Osteocyte (in vitro differentiated cells): ENCODE results near the gene ADAM20. TPM values are rescaled to one million over a fixed set of nuclear protein-coding genes. Genes with fewer than 3 reads are reported as not detected.

Experiments used
- DNase-seq: peaks from one replicate; pipeline ENCODE4 v3.0.0; 2021; ENCODE audit warnings: mixed read lengths; ENCODE audit not compliant: unreplicated experiment; ENCODE audit errors: extremely low spot score
- H3K27ac Mint-ChIP-seq: one replicate; pipeline ENCODE4 v1.8.0; 2021; ENCODE audit warnings: mild to moderate bottlenecking, mixed read lengths; ENCODE audit not compliant: unreplicated experiment
- H3K27me3 Mint-ChIP-seq: one replicate; pipeline ENCODE4 v1.8.0; 2021; ENCODE audit warnings: mixed read lengths; ENCODE audit not compliant: unreplicated experiment
- H3K36me3 Mint-ChIP-seq: one replicate; pipeline ENCODE4 v1.8.0; 2021; ENCODE audit warnings: mixed read lengths; ENCODE audit not compliant: unreplicated experiment
- H3K4me1 Mint-ChIP-seq: one replicate; pipeline ENCODE4 v1.8.0; 2021; ENCODE audit warnings: mixed read lengths; ENCODE audit not compliant: unreplicated experiment
- H3K4me3 Mint-ChIP-seq: one replicate; pipeline ENCODE4 v1.8.0; 2021; ENCODE audit warnings: mild to moderate bottlenecking, moderate library complexity, mixed read lengths; ENCODE audit not compliant: unreplicated experiment
- H3K9me3 Mint-ChIP-seq: one replicate; pipeline ENCODE4 v1.8.0; 2021; ENCODE audit warnings: mixed read lengths; ENCODE audit not compliant: unreplicated experiment
- total RNA-seq: library from RNA; stranded (reverse); gene quantifications from 2 replicates; pipeline ENCODE4 v1.2.1, GENCODE V29; 2021
- TF ChIP-seq, protein P1 (sequence below): fragments of 200-600 bp; sonication (generic); IDR thresholded peaks from 2 replicates; pipeline ENCODE4 v1.5.0; 2021; ENCODE audit warnings: antibody characterized with exemption, mild to moderate bottlenecking, moderate library complexity

Gene ADAM20
- total RNA-seq, 1 donor from 2014 or later = 0.86 TPM

DNA sequence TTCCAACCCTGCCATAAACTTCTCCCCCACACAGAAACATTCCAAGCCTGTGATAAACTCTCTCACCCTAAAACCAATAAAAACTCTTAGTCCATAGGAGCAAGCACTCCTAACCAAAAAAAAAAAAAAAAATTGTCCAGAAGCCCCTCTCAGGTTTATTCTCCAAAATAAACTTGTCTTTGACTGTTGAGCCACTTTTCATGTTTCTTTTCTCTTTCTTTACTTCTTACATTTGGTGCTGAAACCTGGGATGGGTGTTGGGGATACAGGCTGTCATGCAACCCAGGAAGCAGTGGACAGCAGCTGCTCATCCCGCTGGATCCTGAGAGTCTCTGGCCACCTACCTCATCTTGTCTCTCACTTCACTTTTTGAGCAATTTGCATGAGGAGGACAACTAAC is 2.0 kb upstream of the ADAM20 start:
- H3K36me3 Mint-ChIP-seq = peaks cover 33% of the 10 kb centered on the region
- H3K27me3 Mint-ChIP-seq = no peaks in the 10 kb centered on the region
- H3K4me3 Mint-ChIP-seq = no peak overlapping the region
- no peaks in the 10 kb centered on the region for H3K4me1 Mint-ChIP-seq
- no peak for DNase-seq
- H3K27ac Mint-ChIP-seq = no peak overlapping the region
- peaks cover 27% of the 10 kb centered on the region for H3K9me3 Mint-ChIP-seq
- TF ChIP-seq, protein P1, sequence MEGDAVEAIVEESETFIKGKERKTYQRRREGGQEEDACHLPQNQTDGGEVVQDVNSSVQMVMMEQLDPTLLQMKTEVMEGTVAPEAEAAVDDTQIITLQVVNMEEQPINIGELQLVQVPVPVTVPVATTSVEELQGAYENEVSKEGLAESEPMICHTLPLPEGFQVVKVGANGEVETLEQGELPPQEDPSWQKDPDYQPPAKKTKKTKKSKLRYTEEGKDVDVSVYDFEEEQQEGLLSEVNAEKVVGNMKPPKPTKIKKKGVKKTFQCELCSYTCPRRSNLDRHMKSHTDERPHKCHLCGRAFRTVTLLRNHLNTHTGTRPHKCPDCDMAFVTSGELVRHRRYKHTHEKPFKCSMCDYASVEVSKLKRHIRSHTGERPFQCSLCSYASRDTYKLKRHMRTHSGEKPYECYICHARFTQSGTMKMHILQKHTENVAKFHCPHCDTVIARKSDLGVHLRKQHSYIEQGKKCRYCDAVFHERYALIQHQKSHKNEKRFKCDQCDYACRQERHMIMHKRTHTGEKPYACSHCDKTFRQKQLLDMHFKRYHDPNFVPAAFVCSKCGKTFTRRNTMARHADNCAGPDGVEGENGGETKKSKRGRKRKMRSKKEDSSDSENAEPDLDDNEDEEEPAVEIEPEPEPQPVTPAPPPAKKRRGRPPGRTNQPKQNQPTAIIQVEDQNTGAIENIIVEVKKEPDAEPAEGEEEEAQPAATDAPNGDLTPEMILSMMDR = no peak

DNA sequence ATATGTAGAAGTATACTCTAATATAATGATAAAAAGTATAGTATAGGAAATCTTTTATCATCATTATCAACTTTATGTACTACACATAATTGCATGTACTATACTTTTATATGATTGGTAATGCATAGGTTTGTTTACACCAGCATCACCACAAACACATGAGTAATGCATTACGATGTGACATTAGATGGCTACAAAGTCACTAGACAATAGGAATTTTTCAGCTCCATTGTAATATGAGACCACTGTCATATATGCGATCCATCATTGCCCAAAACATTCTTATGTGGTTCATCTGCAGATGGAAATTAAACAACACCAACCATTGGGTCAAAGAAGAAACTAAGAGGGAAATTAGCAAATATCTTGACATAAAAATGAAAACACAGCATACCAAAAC is 4.4 kb downstream of the ADAM20 start:
- H3K4me1 Mint-ChIP-seq = no peaks in the 10 kb centered on the region
- DNase-seq = no peak
- H3K4me3 Mint-ChIP-seq = no peak overlapping the region
- H3K27me3 Mint-ChIP-seq = no peaks in the 10 kb centered on the region
- H3K36me3 Mint-ChIP-seq = peaks cover 13% of the 10 kb centered on the region
- TF ChIP-seq, protein P1 = no peak
- H3K27ac Mint-ChIP-seq = no peak overlapping the region
- H3K9me3 Mint-ChIP-seq = peaks cover 8% of the 10 kb centered on the region

DNA sequence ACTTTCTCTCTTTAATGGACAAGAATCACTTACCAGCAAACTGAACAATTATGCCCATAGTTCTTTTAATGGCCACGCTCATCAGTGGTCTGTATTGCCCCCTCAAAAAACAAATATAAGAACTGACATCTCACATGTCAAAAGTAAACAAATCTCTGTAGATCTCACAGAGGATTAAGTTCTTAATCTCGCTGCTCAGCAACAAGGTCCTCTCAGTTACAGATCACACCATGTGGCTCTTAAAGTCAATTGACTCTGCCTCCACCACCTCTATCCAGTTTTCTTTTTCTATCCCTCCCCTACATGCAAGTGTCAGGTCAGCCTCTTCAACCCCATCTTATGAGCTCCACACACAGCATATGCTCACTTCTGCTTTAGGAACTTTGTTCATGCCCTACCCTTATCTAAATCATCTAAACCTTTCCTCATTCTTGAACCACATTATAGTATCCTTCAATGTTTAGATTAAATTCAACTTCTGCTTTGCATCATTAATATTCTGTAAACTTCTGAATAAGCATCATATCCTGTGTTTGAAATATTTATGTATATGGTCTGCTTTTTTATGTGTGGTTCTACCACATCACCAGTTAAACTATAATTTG is 7.2 kb downstream of the ADAM20 start:
- DNase-seq = no peak
- no peak overlapping the region for H3K27ac Mint-ChIP-seq
- peaks cover 15% of the 10 kb centered on the region for H3K36me3 Mint-ChIP-seq
- no peak overlapping the region for H3K4me3 Mint-ChIP-seq
- TF ChIP-seq, protein P1 = no peak
- no peaks in the 10 kb centered on the region for H3K27me3 Mint-ChIP-seq
- no peaks in the 10 kb centered on the region for H3K4me1 Mint-ChIP-seq
- peaks cover 10% of the 10 kb centered on the region for H3K9me3 Mint-ChIP-seq

DNA sequence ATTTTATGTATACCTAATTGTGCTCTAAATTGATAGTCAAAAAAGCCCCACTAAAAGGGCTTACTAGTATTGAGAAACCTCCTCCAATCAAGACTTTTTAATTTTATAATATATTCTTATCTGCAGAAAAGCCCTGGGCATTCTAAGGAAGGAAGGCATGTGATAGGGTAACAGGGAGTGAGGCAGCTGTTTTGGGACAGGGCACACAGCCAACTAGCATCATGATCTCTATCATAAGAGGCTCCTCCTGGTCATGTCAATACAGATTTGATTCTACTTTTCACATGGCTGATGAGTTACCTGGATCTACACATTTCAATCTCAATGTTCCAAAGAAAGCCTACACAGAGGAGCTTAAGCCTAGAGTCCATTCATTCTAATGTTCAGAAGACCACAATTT is 9.1 kb downstream of the ADAM20 start:
- no peaks in the 10 kb centered on the region for H3K4me1 Mint-ChIP-seq
- no peaks in the 10 kb centered on the region for H3K27me3 Mint-ChIP-seq
- peaks cover 6% of the 10 kb centered on the region for H3K9me3 Mint-ChIP-seq
- H3K4me3 Mint-ChIP-seq = no peak overlapping the region
- DNase-seq = no peak
- peaks cover 17% of the 10 kb centered on the region for H3K36me3 Mint-ChIP-seq
- TF ChIP-seq, protein P1 = no peak
- no peak overlapping the region for H3K27ac Mint-ChIP-seq

DNA sequence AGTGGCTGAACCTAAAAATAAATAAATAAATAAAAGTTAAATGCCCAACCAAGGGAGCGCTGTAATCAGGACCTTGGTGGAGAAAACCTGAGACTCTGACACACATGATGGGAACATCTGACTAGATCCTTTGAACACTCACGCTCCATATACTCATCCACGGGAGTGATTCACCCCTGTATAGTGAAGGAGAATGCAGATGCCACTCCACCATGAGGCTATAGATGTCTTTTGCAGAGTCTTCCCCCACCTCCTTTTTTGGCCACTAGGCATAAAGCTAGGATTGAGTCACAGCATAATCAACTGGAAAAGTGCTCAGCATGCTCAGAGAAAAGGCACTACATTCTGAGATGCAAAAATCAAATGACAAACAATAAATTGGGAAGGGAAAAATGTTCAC is 19.0 kb downstream of the ADAM20 start:
- no peaks in the 10 kb centered on the region for H3K4me1 Mint-ChIP-seq
- H3K27ac Mint-ChIP-seq = no peak overlapping the region
- no peak for DNase-seq
- peaks cover 13% of the 10 kb centered on the region for H3K9me3 Mint-ChIP-seq
- no peaks in the 10 kb centered on the region for H3K27me3 Mint-ChIP-seq
- TF ChIP-seq, protein P1 = no peak
- no peak overlapping the region for H3K4me3 Mint-ChIP-seq
- peaks cover 11% of the 10 kb centered on the region for H3K36me3 Mint-ChIP-seq
